Measurements from ENCODE around the gene FCRLB.
A peak's percentile ranks its signal among the peaks of the same experiment; 100 is the strongest.

Gene FCRLB

GRCh38 chr1:161727256-161727924, 6.0 kb downstream of the FCRLB start (continued):
- no peak for TF ChIP-seq IKZF3 (tag by site-specific recombination; IDR thresholded peaks at IDR 0.05)
- TF ChIP-seq GLIS2 (tag by site-specific recombination; IDR thresholded peaks at IDR 0.05) = no peak
- no peak for TF ChIP-seq REPIN1 (tag by site-specific recombination; IDR thresholded peaks at IDR 0.05; ENCODE audit: low read depth)
- TF ChIP-seq, protein P1, sequence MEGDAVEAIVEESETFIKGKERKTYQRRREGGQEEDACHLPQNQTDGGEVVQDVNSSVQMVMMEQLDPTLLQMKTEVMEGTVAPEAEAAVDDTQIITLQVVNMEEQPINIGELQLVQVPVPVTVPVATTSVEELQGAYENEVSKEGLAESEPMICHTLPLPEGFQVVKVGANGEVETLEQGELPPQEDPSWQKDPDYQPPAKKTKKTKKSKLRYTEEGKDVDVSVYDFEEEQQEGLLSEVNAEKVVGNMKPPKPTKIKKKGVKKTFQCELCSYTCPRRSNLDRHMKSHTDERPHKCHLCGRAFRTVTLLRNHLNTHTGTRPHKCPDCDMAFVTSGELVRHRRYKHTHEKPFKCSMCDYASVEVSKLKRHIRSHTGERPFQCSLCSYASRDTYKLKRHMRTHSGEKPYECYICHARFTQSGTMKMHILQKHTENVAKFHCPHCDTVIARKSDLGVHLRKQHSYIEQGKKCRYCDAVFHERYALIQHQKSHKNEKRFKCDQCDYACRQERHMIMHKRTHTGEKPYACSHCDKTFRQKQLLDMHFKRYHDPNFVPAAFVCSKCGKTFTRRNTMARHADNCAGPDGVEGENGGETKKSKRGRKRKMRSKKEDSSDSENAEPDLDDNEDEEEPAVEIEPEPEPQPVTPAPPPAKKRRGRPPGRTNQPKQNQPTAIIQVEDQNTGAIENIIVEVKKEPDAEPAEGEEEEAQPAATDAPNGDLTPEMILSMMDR (tag by site-specific recombination; IDR thresholded peaks at IDR 0.05) = no peak
- no peak for TF ChIP-seq ZNF549 (tag by site-specific recombination; IDR thresholded peaks at IDR 0.05)
- no peak for TF ChIP-seq PRDM2 (tag by site-specific recombination; IDR thresholded peaks at IDR 0.05; ENCODE audit: borderline replicate concordance)
- TF ChIP-seq, protein P2, sequence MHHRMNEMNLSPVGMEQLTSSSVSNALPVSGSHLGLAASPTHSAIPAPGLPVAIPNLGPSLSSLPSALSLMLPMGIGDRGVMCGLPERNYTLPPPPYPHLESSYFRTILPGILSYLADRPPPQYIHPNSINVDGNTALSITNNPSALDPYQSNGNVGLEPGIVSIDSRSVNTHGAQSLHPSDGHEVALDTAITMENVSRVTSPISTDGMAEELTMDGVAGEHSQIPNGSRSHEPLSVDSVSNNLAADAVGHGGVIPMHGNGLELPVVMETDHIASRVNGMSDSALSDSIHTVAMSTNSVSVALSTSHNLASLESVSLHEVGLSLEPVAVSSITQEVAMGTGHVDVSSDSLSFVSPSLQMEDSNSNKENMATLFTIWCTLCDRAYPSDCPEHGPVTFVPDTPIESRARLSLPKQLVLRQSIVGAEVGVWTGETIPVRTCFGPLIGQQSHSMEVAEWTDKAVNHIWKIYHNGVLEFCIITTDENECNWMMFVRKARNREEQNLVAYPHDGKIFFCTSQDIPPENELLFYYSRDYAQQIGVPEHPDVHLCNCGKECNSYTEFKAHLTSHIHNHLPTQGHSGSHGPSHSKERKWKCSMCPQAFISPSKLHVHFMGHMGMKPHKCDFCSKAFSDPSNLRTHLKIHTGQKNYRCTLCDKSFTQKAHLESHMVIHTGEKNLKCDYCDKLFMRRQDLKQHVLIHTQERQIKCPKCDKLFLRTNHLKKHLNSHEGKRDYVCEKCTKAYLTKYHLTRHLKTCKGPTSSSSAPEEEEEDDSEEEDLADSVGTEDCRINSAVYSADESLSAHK (tag by site-specific recombination; IDR thresholded peaks at IDR 0.05) = no peak
- TF ChIP-seq EGR2 (tag by site-specific recombination; IDR thresholded peaks at IDR 0.05; ENCODE audit: low read depth) = no peak
- TF ChIP-seq SP7 (tag by site-specific recombination; IDR thresholded peaks at IDR 0.05) = no peak
- TF ChIP-seq ZFP37 (tag by site-specific recombination; IDR thresholded peaks at IDR 0.05) = no peak
- TF ChIP-seq ZNF747 (tag by site-specific recombination; IDR thresholded peaks at IDR 0.05) = no peak
- TF ChIP-seq ZNF626 (tag by site-specific recombination; IDR thresholded peaks at IDR 0.05) = no peak
- TF ChIP-seq ZNF148 (tag by site-specific recombination; IDR thresholded peaks at IDR 0.05; ENCODE audit: borderline replicate concordance) = no peak
- TF ChIP-seq ZNF660 (tag by site-specific recombination; IDR thresholded peaks at IDR 0.05) = peak; percentile 31; the same call in 1 of the 2 replicates
- TF ChIP-seq ZNF777 (tag by site-specific recombination; IDR thresholded peaks at IDR 0.05; ENCODE audit: borderline replicate concordance) = peak; percentile 72; the same call in 1 of the 2 replicates
- TF ChIP-seq TSHZ1 (tag by site-specific recombination; IDR thresholded peaks at IDR 0.05; ENCODE audit: borderline replicate concordance) = no peak
- TF ChIP-seq ZNF394 (tag by site-specific recombination; IDR thresholded peaks at IDR 0.05; ENCODE audit: borderline replicate concordance) = no peak
- TF ChIP-seq, protein P3, sequence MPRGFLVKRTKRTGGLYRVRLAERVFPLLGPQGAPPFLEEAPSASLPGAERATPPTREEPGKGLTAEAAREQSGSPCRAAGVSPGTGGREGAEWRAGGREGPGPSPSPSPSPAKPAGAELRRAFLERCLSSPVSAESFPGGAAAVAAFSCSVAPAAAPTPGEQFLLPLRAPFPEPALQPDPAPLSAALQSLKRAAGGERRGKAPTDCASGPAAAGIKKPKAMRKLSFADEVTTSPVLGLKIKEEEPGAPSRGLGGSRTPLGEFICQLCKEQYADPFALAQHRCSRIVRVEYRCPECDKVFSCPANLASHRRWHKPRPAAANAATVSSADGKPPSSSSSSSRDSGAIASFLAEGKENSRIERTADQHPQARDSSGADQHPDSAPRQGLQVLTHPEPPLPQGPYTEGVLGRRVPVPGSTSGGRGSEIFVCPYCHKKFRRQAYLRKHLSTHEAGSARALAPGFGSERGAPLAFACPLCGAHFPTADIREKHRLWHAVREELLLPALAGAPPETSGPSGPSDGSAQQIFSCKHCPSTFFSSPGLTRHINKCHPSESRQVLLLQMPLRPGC (tag by site-specific recombination; IDR thresholded peaks at IDR 0.05) = no peak
- TF ChIP-seq ZNF175 (tag by site-specific recombination; IDR thresholded peaks at IDR 0.05) = no peak

Data from HEK293 (cell line).